Right renal cortex interstitium (tissue), 3 donors: ENCODE data around the gene PYDC1. TPM values are rescaled to one million over a fixed set of nuclear protein-coding genes. Genes with fewer than 3 reads are reported as not detected.
"Not testable (repeated sequence)": the region's sequence is repeated elsewhere in the genome, so short reads cannot be mapped to it uniquely, and the experiment has no call there.

Source experiments
- DNase-seq, 3 donors: peaks; one replicate each; pipeline ENCODE4 v3.0.0-alpha.2; 2013; ENCODE audit warnings: low read depth in 3 of 3, low spot score in 2 of 3
- polyA plus RNA-seq, 3 donors: library from polyadenylated mRNA; unstranded; fragments of 120-200 nt; gene quantifications; one replicate each; pipeline ENCODE4 v1.2.1, GENCODE V29; 2013; ENCODE audit not compliant: insufficient read length in 3 of 3

The PYDC1 gene
- polyA plus RNA-seq, 3 donors: not detected

DNA sequence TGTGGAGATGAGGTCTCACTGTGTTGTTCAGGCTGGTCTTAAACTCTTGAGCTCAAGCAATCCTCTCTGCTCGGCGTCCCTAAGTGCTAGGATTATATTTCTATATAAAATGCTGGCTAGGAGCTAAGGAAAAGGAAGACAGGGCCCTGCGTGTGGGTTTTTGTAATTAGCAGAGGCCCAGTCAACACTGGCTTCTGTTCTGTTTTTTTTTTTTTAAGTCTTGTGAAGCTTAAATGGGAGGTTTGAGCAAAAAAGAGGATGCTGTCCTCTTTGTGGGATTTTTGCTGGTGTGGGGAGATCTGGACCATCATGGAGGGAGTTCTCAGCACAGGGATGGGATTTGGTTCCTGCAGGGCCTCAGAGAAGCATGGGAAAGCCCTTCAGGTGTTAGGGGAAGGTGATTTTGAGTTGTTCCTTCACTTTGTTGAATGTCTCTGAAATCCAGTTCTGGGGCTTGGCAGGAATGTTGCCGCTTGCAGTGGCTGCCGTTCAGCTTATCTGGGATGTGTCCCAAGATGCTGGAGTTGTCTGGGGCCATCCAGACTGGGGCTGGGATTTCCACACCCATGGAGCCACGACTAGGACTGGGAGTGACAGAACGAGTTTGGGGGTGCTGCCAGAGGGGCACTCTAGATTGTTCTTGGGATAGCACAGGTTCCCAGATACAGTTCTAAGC, 18.6 kb downstream of the PYDC1 start:
- DNase-seq: no peak

DNA sequence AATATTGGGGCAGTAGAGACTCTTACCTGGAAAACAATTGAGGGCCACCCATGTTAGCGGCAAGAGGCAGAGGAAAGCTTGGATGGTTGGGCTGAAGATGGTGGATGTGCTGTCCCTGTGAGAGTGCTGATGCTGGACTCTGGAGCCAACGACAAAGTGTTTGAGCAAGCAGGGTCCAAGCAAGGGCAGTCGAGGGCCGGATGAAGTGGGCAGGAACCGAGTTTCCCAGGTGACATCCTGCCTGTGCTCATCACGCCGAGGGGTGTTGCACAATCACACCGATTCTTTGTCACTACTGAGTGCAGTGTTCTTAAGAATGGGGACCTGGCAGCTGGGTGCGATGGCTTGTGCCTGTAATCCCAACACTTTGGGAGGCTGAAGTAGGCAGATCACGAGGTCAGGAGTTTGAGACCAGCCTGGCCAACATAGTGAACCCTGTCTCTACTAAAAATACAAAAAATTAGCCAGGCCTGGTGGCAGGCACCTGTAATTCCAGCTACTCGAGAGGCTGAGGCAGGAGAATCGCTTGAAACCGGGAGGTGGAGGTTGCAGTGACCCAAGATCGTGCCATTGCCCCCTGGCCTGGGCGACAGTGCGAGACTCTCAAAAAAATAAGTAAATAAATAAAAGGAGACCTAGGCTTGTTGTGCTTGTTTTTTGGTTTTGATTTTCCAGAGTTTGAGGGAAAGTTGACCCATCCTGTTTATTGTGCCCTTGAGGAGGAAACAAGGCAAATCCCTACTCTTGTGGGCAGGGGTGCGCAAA, 20.4 kb downstream of the PYDC1 start:
- DNase-seq: no peak

DNA sequence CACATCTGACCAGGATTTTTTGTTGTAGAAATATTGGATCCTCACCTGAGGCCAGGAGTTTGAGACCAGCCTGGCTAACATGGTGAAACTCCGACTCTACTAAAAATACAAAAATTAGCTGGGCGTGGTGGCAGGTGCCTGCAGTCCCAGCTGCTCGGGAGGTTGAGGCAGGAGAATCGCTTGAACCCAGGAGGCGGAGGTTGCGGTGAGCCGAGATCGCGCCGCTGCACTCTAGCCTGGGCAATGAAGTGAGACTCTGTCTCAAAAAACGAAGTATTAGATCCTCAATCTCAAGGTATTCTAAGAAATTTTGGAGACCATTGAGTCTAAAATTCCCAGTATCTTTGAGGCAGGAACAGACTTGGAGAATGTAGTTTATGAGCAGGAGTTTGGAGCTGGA, 21.1 kb downstream of the PYDC1 start:
- not testable (repeated sequence) for DNase-seq

DNA sequence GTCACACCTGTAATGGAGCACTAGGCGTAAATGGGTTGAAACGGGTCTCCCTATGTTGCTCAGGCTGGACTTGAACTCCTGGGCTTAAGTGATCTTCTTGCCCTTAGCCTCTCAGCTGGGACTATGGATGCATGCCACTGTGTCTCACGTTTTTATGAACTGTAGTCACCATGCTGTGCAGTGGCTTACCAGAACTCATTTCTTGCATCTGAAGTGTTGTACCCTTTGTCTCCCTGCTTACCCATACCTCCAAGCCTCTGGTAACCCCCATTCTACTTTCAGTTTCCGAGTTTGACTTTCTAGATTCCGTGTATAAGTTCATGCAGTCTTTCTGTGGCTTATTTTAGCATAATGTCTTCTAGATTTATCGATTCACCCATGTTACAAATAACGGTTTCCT, 22.0 kb downstream of the PYDC1 start:
- DNase-seq: no peak

DNA sequence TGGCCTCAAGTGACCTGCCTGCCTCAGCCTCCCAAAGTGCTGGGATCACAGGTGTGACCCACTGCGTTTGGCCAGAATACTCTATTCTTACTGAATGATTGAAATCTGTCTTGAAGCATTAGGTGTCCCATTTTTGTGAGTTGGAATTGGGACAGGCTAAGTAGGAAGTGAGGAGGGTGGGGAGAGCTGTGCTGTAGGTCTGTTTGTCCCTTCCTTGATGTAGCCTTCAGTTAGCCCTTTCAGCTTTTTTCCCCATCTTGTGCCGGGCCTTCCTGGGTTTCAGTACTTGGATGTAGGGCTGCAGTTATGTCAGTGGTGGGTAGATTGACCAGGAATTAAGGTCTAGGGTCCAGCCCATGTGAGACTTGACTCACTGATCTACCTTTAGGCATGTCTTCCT, 23.1 kb downstream of the PYDC1 start:
- no peak for DNase-seq

DNA sequence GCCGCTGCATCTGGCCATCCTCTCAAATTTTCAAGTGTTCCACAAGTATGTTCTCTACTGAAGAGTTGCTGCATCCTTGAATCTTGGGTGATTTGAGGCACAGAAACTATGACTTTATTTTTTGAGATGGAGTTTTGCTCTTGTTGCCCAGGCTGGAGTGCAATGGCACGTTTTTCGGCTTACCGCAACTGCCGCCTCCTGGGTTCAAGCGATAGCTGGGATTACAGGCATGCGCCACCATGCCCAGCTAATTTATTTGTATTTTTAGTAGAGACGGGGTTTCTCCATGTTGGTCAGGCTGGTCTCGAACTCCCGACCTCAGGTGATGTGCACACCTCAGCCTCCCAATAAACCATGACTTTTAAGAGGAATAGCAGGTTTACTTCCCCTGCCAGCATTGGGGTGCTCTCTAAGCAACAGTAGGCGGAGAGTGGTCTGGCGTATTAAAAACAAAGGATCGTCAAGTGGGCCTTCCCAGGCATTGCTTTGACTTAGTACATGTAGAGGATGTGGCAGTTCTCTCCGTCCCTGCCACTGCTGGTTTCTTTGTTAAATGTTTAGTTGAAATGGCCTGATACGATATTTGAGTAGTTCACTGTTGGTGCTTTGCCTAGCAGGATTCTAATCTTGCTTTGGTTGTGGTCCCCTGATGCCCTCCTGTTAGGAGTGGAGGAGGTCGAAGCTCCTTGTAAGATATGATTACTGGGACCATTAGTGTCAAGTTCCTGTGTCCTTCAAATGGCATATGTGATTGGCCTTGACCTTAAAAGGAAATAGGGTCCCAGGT, 23.9 kb downstream of the PYDC1 start:
- no peak for DNase-seq

DNA sequence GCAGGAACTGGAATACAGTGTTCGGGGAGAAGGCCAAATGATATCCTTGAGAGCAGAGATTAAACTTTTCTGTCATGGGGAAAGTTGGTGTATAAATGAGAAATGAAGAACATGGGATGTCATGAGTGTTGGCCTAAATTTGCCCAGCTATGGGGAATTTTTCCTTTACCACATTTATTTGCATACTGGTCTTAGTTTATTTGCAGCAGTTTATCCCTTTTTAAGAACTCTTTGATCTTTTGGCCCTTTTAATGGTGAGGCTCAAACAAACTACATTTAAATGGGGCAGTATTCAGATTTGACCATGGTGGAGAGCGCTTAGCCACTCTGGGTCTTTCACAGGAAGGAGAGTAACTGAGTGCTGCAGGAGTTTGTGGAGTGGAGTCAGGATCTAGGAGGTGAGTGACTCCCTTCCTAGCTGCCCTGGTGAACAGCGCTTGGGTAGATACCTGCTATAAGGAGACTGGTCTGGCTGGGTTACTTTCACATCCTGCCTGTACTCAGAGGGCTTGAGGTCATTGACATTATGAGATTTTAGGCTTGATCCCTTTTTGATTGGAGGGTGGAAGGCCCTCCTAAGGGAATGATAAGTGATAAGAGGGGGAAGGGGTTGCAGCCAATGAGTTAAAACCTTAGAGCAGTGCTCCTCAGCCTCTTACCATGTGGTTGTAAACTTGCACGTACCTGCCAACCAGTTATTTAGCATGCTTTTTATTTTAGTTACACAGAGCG, 25.1 kb downstream of the PYDC1 start:
- no peak for DNase-seq

DNA sequence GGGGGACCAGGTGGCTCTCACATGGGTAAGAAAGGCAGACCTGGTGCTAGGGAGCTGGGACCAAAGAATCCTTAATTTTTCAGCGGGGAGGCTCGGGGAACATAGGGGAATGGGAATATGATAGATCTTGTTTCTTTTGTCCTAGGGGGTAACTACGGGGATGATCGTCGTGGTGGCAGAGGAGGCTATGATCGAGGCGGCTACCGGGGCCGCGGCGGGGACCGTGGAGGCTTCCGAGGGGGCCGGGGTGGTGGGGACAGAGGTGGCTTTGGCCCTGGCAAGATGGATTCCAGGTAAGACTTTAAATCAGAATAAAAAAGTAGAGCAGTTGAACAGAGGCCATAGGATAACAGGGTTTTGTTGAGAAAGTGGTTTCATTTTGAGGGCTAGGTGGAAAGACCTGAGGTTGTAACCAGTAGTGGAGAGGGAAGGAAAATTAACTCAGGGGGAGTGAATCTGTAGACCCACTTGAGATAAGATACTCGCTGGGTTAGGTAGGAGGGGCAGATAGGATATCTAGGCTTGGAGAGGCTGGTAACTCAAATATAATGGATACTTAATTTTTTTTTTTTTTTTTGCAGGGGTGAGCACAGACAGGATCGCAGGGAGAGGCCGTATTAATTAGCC, 26.0 kb downstream of the PYDC1 start:
- no peak for DNase-seq

DNA sequence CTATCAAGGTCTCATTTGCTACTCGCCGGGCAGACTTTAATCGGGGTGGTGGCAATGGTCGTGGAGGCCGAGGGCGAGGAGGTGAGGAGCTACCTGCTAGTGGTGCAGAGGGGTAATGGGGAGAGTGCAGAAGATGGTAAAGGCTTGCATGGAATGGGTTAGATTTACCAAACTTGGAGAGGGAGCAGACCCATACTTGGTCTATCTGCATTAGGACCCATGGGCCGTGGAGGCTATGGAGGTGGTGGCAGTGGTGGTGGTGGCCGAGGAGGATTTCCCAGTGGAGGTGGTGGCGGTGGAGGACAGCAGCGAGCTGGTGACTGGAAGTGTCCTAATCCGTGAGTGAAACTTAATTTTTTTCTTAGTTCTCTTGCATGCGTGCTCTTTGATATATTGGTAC, 26.9 kb downstream of the PYDC1 start:
- no peak for DNase-seq

DNA sequence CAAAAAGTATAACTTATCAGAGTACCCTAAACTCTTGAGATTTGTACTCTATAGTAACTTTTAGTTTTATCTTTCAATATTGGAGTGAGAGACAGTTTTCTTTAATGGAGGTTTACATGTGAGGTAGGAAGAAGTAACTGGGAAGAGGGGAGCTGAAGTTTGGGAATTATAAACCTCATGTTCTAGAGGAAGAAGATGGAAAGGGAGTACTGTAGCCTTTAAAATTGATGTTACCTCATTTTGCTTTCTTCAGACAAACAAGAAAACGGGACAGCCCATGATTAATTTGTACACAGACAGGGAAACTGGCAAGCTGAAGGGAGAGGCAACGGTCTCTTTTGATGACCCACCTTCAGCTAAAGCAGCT, 27.5 kb downstream of the PYDC1 start:
- no peak for DNase-seq

DNA sequence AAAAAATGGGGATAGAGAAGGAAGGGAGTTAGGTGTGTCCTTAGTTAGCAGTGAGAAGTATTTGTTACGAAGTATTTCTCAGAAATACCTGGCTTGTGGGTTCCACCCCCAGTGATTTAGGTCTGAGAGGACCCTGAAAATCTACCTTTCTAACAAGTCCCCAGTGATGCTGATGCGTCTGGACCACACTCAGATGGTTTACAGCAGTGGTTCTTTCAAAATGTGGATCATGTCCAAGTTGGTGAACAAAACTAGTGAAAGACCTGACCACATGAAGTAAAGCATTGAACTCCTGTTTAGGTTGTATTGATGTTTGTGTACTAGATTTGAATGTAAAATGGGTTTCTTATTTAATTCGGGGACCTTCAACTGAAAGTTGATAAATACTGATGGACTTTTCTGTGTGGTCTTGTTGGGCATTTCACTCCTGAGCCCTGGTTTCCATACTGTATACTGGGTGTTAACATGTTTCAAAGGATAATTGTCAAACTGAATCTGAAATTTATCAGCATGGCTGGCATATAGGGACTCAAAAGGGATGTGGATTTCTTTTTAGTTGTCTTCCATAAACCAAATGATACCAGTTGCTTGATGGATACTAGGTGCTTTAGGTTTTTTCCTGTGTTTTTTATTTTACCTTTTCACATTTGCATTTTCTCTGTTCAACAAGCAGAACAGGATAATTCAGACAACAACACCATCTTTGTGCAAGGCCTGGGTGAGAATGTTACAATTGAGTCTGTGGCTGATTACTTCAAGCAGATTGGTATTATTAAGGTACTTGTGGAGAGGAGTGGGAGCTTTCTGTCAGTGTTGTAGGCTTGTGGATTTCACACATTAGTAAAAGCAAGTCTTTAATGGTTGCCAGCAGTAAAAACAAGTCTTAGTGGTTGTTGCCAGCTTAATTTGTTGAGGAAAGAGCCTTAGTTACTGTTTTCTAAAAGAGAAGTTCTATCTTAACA, 28.2 kb downstream of the PYDC1 start:
- DNase-seq: no peak

DNA sequence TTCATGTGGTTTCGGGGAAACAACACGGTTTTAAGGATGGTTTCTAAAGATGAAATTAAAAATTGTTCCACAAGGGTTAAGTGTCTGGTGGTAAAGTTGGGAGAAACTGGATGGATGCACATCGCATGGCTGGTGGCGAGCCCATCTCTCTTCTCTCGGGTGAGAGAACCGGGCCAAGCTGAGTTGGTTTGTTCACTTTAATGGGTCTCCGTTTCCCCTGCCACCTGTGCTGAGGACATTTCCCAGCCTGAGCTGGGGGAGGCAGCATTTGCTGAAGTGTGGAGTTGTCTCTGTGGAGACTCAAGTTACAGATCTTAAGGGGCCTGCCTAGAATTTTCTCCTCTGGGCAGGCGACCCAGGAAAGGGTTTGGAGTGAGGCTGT, 29.1 kb downstream of the PYDC1 start:
- DNase-seq: no peak

DNA sequence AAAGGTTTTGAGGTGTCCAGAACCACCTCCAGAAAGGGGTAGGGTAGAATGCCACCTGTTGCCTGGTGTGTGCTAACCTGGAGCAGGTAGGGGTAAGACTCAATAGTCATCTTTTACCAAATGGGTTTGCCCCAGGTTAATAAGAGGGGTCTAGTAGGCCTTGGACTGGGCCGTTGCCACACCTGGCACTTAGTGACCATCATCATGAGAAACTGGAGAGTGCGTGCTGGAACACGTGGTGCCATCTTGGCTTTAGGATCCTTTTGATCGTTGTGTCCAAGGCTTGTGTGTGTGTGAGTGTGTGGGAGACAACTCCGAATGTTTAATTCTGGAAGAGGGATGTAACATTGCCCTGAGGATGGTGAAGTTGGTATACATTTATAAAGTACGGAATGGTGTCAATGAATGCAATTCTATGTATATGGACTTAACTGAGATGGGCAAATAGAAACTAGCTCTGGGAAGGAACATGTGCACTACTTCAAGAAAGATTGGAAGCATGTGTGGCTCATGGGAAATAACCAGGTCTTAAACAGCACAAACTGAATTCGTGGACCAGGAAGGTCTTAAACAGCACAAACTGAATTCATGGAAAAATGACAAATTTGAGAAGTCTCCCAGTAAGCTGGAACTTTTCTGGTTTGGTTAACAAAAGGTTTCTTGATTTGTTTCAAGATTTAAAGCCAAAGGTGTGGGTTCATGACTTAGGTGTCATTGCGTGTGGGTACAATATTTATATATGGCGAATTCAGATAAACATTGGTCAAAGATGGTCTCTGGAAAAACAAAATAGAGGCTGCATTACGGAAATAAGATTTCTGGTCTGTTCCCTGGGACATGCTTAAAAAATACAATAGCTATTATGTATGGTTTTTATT, 29.8 kb downstream of the PYDC1 start:
- DNase-seq: no peak

DNA sequence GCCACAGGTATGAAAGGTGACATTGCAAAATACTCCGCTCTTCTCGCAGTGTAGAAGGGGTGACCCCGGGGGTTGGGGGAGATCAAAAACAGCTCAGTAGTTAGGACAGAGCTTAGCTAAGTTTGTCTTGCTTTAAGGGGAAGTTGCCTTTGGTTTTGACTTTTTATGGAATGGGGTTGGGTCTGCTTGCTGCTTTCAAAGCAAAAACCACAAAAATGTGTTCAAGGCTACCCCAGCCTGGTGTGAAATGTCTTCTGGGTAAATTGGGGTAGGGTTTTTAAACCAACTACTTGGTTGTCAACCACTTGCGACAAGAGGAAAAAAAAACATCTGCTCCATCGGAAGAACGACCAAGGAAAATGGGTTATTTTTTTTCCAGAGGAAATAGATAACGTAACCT, 30.8 kb downstream of the PYDC1 start:
- no peak for DNase-seq

DNA sequence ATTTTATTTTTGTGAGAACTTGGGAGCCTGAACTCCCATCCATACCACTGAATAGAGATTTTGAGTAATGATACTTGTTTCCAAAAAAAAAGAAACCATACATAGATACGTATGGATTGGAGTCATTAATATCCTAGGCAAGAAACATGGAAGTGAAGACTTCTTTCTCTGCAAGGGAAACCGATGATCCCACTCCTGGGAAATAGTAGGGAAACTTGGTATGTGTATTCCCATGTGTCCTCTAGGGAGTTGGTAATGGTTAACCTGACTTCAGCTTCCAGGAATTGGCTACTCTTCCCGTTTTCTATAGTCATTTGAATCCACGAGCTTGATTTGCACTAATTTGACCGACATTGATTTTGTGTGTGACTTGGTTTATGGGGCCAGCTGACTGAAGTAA, 31.6 kb downstream of the PYDC1 start:
- DNase-seq: no peak

DNA sequence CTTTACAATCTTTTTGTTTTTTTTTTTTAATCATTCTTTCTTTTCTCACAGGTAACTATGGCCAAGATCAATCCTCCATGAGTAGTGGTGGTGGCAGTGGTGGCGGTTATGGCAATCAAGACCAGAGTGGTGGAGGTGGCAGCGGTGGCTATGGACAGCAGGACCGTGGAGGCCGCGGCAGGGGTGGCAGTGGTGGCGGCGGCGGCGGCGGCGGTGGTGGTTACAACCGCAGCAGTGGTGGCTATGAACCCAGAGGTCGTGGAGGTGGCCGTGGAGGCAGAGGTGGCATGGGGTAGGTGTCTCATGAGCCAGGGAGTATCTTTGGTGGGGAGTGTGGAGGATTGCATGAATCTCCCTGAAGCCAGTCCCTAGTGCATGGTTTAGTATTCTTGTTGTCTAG, 32.0 kb downstream of the PYDC1 start:
- no peak for DNase-seq

DNA sequence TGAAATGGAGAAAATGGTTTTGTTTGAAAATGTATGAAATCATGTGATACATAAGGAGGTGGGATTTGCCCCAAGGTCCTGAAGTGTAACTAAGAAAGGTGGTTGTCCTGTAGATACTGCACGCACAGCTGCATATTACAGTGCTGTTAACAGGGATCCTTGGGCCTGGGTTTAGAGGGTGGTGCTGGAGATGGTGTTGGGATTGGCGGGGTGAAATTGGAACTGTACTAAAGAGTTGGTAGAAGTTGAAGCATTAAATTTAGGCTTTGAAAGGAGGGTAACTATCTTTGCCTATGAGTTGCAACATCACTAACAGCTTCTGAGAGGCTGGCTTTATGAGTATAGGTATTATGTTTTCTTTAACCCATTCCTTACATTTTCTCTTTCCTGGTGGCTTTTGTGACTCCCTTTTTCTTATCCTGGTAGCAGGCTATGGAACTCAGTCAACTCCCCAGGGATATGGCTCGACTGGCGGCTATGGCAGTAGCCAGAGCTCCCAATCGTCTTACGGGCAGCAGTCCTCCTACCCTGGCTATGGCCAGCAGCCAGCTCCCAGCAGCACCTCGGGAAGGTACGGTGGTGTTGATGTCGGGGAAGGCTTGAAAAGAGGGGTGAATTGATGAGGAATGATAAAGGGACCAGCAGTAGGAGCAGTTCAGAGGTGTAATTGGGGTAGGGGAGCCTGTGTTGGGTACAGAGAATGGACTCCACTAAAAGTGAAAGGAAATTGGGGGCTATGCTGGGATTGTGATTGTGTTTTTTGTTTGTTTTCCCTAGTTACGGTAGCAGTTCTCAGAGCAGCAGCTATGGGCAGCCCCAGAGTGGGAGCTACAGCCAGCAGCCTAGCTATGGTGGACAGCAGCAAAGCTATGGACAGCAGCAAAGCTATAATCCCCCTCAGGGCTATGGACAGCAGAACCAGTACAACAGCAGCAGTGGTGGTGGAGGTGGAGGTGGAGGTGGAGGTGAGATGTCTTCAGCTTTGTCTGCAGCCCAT, 33.2 kb downstream of the PYDC1 start:
- DNase-seq: no peak
